Globus pallidus (tissue), 1 donor: ENCODE measurements around the gene EDEM1.

Source experiments
- DNase-seq: peaks from one replicate; pipeline ENCODE4 v3.0.0-alpha.2; 2015; ENCODE audit warnings: low spot score

Gene EDEM1

DNA sequence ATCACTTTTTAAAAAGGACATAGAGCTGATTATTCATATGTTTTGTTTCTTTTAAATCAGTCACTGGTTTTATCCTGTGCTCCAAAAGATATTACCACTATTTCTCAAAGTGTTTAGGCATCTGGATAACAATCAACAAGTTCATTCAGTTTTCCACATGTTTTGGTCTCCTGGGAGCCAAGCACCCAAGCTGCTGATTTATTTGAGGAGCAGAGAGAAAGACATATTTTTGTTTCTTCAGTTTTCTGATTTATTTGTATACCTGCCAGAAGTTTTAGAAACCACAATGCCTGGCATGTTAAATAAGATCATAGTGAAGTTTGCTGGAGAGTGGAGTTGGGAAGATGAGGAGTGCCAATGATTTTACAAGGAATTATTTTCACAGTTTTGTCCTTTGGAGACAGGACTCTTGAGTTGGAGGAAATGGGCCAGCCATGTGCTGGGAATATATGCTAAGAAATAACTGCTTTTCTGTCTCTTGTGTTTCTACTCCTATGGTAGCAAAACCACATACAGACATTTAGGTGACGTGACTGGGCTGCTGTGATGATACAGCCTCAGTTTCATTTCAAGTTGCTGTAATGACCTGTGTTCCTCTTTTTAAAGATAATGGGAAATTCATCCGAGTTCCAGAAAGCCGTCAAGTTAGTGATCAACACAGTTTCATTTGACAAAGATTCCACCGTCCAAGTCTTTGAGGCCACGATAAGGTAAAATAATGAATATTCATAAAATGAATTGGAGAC lies 11.7 kb downstream of the EDEM1 start:
- no peak for DNase-seq

DNA sequence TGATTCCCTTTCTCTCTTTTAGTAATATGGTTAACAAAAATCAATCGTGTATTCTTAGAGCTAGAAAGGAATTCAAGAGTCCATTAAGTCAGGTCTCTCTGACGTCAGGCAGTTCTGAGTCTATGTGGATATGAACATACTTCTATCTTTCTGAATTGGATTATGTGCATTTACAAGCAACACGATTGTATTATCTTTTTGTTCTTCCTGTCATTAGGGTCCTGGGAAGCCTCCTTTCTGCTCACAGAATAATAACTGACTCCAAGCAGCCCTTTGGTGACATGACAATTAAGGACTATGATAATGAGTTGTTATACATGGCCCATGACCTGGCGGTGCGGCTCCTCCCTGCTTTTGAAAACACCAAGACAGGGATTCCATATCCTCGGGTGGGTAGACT lies 14.0 kb downstream of the EDEM1 start:
- no peak for DNase-seq

DNA sequence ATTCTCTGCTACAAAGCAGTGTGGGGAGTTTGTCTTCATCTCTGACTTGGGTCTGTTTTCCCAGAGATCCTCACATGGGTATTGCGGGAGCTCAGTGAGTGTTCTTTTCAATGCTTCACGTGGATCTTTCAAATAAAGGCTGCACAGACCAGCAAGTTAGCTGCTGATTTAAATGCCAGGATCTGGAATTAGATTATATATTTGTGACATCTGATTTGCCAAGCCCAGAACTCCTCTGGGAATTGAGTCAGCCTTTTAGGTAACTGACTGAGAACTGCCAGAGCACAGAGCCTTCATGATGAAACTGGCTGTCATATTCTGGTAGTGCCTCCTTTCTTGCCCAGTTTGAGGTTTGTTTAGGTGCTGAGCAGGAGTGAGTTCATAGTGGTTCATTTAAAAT lies 14.7 kb downstream of the EDEM1 start:
- DNase-seq: no peak

DNA sequence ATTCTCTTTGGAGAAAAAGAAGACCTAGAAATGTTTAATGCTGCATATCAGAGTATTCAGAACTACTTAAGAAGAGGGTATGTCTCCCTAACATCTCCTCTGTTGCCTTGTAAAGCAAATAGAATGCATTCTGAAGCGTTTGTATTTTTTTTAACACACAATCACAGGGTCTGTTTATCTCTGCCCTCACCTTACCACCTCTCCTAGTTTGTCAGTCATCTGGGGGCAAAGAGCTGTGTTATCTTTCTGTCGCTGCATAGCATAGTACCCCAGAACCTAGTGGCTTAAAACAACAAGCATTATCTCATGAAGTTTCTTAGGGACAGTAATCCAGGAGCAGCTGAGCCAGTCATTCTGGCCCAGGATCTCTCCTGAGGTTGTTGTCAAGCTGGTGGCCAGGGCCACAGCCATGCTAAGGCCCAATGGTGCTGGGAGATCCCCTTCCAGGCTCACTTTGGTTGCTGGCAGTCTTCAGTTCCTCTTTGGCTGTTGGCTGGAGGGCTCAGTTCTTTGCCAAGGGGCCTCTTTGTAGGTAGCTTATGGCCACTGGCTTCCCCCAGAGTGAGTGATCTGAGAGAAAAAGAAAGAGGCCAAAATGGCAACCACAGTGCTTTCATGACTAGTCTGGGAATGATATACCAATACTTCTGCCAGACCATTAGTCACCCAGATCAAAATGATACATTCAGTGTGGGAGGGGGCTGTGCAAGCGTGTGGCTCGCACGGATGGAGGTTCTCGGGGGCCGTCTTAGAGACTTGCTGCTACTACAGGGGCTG lies 17.8 kb downstream of the EDEM1 start:
- DNase-seq: no peak

DNA sequence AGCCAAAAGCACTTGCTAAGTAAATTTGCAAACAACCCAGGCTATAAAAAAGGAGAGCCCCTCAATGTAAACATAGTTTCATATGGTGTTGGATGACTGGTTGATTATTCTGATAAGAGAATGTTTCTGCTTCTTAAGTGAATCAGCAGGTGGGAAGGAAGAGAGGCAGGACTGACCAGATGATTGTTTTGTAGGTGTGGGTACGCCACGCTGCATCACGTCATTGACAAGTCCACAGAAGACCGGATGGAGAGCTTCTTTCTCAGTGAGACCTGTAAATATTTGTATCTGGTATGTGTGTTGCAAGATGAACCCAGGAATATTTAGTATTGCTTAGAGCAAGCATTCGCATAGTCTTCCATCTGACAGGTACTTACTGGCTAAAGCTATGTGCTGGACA lies 23.4 kb downstream of the EDEM1 start:
- no peak for DNase-seq

DNA sequence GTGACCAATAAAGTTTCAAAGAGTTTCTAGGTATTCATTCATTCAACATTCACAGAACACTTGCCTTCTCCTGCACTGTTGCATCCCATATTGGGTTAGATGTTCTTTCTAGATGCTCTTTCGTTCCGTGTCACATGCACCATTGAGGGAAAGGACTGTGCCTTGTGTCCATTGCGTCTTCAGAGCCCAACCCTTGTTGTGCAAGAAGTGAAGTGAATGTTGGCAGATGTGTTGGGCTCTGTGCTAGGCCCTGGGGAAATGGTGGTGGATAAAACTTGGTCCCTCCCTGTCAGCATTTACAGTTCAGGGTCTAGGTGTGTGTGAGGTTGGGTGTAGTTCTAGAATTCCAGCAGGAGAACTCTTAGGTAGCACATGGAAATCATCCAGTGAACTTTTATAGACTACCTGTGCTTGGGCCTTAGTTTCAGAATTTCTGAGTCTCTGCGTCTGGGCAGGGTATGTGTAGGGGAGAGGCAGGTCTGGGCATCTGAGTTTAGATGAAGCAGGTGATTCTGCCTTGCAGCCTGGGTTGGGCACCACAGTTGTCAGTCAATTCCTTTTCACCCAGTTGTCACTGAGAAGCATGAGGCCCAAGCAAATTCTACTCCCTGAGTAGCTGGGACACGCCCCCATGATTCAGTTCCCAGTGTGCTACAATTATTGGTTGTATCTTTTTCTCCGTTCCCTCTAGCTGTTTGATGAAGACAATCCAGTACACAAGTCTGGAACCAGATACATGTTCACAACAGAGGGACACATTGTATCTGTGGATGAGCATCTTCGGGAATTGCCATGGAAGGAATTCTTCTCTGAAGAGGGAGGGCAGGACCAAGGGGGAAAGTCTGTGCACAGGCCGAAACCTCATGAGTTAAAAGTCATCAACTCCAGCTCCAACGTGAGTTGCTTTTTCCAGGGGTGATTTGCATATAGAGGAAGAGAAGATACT lies 25.4 kb downstream of the EDEM1 start:
- no peak for DNase-seq

DNA sequence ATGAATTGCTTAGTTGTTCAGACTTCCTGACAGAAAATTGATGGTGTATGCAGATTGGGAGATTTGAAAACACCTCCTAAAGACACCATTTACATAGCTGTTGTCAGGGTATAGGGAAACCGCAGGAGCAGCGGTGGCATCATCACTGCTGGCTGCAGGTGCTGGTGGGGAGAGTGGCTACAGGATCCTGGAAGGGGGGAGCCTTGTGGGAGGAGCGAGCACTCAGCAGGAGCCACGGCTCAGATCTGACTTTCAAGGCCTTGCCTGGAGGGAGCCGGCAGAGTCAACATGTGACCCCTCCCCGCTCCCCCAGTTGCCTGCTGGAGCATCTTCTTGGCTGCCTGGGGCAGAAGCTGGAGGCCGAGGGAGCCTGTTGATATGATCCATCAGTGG lies 26.1 kb downstream of the EDEM1 start:
- DNase-seq: no peak

DNA sequence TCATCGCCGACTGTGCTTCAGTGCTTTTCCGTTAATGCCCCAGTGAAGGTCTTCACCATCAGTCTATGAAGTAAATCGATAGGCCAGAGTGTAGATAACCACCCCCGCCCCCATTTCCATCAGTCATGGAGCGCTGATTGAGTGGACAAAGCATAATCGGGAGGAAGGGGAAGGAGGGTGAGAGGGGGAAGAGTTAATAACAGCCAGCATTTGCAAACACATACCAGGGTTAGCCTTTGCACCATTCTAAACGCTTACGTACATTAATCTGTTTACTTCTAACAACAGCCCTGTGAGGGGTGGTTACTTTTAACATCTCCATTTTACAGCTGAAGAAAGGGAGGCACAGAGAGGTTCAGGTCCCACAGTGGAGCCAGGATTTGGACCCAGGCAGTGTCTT lies 26.8 kb downstream of the EDEM1 start:
- DNase-seq: no peak

DNA sequence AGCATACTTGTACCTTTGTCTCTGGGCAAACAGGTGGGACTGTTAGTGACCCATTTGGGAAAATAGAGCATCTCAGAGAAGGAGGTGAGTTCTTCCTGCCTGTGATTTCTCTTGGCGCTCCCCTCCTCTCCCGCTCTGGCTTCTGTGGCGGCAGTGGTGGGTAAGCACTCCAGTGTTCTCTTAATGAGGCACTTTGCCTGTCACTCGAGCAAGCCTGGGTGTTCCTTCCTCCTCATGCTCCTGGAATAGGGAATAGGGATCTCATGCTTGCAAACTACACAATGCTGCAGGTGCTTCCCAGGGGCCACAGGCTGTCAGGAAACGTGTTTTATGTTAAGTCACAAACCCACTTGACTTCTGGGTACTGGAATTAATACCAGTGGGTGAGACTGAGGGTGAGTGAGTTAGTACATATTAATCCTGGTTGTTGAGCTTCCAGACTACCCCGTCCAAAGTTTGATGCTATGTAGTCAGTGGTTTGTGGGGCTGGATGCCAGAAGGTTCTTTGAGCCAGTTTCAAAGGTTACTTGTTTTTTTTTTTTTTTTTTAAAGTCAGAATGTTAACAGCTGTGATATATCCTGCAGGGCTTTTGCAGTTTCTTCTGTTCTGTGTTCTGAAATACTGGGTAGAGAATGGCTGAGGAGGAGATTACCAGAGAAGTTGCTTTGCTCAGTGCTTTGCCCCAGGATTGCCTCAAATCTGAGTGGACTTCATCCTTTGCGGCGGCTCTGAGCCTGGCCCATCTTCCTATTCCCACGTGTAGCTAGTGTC lies 30.5 kb downstream of the EDEM1 start:
- DNase-seq: no peak

DNA sequence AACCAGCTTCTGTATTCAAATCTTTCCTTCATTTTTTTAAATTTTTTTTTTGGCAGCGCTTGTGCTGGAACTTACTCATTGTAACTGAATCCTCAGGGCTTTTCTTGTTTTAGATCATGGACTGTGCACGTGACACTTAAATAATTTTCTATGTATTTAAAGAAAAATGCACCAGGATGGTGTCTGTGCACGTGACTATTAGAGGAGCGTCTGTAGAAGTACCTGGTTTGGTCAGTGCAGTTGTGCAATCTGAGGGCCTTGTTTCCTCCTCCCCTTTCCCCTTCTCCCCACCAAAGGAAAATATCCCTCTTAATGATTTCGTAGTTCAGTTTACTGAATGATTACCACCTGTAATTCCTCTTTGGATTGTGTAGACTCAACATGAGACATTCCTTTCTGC lies 31.3 kb downstream of the EDEM1 start:
- DNase-seq: no peak

DNA sequence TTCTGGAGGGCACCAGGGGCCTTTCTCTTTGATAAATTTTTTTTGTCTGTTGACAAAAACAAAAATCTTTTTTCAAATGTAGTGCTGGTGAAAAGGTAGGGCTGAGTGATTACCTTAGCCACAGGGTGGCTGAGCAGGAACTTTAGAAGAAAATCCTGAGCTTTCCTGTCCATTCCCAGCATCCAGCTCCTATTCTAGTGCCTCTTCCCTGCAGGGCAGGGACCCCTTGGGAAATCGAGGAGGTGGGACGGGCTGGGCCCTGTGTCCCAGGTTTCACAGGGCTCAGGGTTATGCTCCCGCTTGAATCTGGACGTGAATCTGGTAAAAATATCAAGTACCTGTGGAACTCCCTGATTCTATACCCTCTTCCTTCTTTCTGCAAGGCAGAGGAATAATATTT lies 31.7 kb downstream of the EDEM1 start:
- DNase-seq: no peak

DNA sequence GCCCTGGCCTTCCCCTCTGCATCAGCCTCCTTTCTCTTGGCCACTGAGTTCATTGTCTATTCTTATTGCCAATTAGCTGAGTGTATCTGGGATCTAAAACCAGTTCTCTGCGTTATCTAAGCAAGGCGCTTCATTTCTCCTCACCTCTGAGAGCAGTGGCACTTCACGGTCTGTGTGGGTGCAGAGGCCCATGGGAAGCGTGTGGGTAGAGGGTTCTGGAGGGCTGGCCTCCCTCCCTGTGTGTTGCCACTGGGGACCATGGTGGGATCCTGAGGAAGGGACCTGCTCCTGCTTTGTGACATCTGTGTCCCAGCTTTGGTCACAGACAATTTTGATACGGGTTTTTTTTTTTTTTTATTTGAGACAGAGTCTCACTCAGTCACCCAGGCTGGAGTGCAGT lies 32.7 kb downstream of the EDEM1 start:
- no peak for DNase-seq

DNA sequence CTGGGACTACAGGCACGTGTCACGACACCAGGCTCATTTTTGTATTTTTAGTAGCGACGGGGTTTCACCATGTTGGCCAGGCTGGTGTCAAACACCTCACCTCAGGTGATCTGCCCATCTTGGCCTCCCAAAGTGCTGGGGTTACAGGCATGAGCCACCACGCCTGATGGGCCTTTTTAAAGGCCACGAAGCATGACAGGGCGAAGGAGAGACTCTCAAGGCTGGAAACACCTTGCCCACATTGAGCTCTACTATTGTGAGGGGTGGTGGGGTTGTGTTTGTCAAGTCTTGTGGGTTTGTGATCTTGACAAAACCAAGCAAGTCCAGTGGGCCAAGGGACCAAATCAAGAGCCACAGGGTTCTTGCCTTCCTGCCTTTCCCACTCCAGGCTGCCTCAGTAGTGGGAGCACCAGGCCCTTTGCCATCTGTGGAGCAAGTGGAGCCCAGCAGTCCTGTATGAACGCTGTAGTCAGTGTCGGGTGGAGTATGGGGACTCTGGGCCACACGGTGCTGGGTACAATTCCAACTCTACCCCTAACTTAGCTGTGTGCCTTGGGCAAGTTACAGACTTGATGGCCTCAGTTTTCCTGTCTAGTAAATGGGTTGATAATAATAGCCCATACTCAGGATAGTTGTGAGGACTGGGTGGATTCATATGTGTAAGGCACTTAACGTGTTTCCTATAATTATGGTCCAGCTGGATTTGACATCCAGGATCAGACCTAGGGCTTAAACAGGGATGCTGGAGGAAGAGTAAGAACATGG lies 33.3 kb downstream of the EDEM1 start:
- no peak for DNase-seq

DNA sequence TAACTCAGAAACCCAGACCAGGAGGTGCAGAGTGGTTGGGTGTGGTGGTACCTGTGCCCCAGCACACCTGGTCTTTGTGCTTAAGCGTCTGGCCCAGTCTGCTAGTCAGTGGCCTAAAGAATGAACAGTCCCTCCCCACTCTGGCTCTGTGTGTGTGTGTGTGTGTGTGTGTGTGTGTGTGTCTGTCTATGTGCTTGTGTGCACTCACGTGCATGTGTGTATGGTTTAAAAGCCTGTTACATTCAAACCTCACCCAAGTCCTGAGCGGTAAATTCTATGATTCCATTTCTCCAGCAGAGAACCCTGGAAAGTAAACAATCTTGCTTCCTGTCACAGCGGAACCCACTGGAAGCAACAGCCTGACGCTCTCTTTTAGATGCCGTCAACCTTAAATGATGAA lies 34.2 kb downstream of the EDEM1 start:
- DNase-seq: no peak

DNA sequence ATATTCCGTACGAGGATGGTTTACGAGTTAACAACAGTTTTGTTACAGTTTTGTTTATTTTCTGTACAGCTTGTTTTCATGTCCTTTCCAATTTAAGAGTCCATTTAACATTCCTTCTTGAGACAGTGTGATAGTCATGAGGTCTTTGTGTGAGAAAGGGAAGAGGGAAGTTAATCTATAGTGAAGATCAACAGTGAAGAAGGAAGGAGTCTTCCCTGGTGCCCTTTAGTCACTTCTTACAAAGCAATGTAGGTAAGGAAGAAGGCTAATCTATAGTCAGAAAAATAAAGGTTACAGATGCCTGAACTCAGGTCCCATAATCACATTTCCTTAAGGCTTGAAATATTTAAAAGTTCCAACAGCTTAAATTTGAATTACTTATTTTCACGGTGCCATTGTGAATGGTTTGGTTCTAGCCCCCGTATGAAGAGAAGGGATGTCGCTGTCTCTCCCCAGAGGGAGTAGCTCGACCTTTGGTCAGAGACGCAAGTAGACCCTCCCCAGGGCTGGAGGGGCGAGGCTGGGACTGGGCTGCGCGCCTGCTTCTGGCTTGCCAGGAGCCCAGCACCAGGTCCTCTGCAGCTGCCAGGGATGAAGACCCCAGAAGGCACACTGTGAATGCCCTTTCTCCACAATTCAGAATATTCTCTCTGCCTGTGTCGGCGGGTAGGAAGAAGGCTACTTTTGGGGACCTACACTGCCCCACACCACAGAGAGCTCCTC lies 34.9 kb downstream of the EDEM1 start:
- DNase-seq: no peak

DNA sequence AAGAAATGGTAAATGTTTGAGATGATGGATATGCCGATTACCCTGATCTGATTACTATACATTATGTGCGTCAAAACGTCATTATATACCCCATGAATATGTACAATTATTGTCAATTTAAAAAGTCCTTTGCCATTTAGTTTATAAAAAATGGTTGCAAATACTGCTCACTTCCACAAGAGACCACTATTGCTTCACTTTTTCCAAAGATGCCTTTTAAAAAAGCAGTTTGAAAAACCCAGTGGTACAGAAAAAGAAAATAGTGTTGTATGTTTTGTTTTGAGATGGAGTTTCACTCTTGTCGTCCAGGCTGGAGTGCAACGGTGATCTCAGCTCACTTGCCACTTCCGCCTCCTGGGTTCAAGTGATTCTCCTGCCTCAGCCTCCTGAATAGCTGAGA lies 39.3 kb downstream of the EDEM1 start:
- DNase-seq: peak; percentile 8

DNA sequence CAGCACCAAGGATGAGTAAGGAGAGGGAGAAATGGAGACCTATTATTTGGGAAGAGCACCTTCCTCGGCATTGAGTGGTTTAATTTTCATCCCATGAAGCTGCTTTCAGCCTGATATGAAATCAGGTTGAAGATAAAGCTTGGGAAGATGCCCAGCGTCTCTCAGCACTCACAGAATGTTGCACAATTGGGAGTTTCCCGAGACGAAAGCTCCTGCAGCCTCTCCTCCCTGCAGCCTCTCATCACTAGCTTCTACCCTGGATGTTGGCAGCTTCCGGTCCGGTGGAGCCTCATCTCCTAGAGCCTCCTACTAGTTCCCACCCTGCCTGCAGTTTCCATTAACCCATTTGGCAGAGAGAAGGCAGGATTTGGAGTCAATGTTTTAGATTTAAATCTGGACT lies 40.3 kb downstream of the EDEM1 start:
- DNase-seq: no peak

DNA sequence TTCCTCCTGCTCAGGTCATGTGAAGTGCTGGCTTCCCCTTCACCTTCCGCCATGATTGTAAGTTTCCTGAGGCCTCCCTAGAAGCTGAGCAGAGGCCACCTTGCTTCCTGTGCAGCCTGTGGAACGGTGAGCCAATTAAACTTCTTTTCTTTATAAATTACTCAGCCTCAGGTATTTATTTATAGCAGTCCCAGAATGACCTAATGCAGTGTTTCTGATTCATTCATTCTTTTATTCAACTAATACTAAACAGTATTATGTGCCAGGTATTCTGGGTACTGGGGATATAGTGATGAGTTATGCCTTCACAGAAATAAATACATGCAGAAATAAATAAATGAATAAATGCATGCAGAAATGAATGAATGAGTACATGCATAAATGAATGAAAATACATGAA lies 41.9 kb downstream of the EDEM1 start:
- no peak for DNase-seq

DNA sequence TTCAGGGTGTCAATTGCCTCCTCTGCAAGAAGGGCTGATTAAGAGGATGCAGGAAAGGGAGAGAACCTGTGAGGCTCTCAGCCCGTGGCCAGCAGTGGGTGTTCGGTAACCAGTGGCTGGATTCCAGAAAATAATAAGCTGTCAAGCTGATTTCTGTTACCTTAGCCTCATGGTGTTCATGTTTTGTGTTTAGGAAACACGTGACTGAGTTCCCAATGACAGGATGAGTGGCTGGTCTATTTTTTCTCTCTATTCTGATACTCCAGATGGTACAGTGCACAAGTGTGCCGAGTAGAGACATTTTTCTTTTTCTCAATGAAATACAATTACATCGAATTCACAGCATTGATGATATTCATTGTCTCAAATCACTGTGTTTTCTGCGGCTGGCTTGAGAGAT lies 43.6 kb downstream of the EDEM1 start:
- no peak for DNase-seq

DNA sequence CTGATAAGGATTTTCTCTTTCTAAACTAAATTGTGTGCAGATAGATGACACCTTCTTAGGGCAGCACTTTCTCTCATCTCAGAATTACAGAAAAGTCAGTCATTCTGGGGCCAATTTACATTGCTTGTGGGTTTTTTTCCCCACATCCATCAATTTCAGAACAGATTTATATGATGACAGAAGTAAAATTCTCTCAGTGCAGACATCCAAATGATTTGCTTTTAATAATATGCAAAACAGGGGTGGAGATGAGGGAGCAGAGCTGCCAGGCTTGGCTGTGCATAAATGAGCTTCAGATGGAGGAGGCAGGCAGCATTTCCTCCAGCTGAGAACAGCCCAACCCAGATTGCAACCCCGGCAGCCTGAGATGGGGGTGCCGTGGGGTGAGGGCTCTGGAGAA lies 44.0 kb downstream of the EDEM1 start:
- no peak for DNase-seq
